Vagina (tissue), 2 donors: ENCODE data around the gene ABCC1. TPM values are rescaled to one million over a fixed set of nuclear protein-coding genes. Genes with fewer than 3 reads are reported as not detected.

Source experiments
- DNase-seq, 2 donors: peaks; one replicate each; pipeline ENCODE4 v3.0.0-alpha.2; 2017; ENCODE audit errors: extremely low spot score in 2 of 2
- H3K27ac ChIP-seq: fragments of 200-600 bp; sonication (generic); one replicate; pipeline ENCODE4 v1.5.1; 2019
- H3K27me3 ChIP-seq: fragments of 200-600 bp; sonication (generic); one replicate; pipeline ENCODE4 v1.5.1; 2019
- H3K36me3 ChIP-seq, 2 donors: fragments of 200-600 bp; sonication (generic); one replicate each; pipeline ENCODE4 v1.5.1; 2017 to 2019
- H3K4me1 ChIP-seq: fragments of 200-600 bp; sonication (generic); one replicate; pipeline ENCODE4 v1.5.1; 2019
- H3K4me3 ChIP-seq, 2 donors: fragments of 200-600 bp; sonication (generic); 1 replicate in 1 of 2; 2 replicates in 1 of 2; pipeline ENCODE4 v1.5.1; 2016 to 2019
- H3K9me3 ChIP-seq: fragments of 200-600 bp; sonication (generic); one replicate; pipeline ENCODE4 v1.5.1; 2019
- CTCF ChIP-seq, 3 experiments: fragments of 450-650 bp in 2 of 3; fragments of 200-600 bp in 1 of 3; sonication (generic) in 1 of 3; IDR thresholded peaks; one replicate each; pipeline ENCODE4 v1.5.1; 2017 to 2019; ENCODE audit warnings: antibody characterized with exemption in 3 of 3, mild to moderate bottlenecking in 2 of 3, moderate library complexity in 2 of 3
- POLR2A ChIP-seq, 2 donors: fragments of 450-650 bp; IDR thresholded peaks; one replicate each; pipeline ENCODE4 v1.6.1; 2017; ENCODE audit warnings: antibody characterized with exemption in 2 of 2, mild to moderate bottlenecking in 2 of 2, moderate library complexity in 2 of 2
- POLR2AphosphoS5 ChIP-seq, 2 donors: sonication (generic); formaldehyde crosslinking; IDR thresholded peaks; one replicate each; pipeline ENCODE4 v1.9.0; 2017; ENCODE audit warnings: antibody characterized with exemption in 2 of 2, mild to moderate bottlenecking in 2 of 2, low read depth in 1 of 2; ENCODE audit not compliant: insufficient read depth in 1 of 2
- intact Hi-C: fragments of 100-400 bp; cut with DNase I; formaldehyde crosslinking; loops from one replicate; pipeline ENCODE4 v1.15.1; 2023
- total RNA-seq: library from RNA; depleted of rRNA; stranded (reverse); fragments of >200 nt; gene quantifications from one replicate; pipeline ENCODE4 v1.2.3, GENCODE V29; 2016

ABCC1 gene
- total RNA-seq, 1 donor from 2014 or later = 47.9 TPM

- intact Hi-C loops = loop anchor here (5.0 kb wide), 1 partner anchor 68 kb away; no protein-coding TSS in a partner anchor
- TF ChIP-seq POLR2A (IDR thresholded peaks at IDR 0.05) (no peak), CTCF (IDR thresholded peaks at IDR 0.05) (no peak), POLR2AphosphoS5 (IDR thresholded peaks at IDR 0.05; ENCODE audit: insufficient read depth in 1 of 2, low read depth in 1 of 2) (no peak)
Measured at GRCh38 chr16:16020291-16020690, 70.9 kb downstream of the ABCC1 start.

GRCh38 chr16:16021020-16021419 is 71.6 kb downstream of the ABCC1 start:
- TF ChIP-seq POLR2AphosphoS5 (IDR thresholded peaks at IDR 0.05; ENCODE audit: insufficient read depth in 1 of 2, low read depth in 1 of 2) = no peak
- TF ChIP-seq POLR2A (IDR thresholded peaks at IDR 0.05) = no peak
- TF ChIP-seq CTCF (IDR thresholded peaks at IDR 0.05) = no peak
- H3K9me3 ChIP-seq = no peaks in the 10 kb centered on the region
- no peak overlapping the region for H3K4me3 ChIP-seq
- intact Hi-C loops = loop anchor here (5.0 kb wide), 1 partner anchor 69 kb away; no protein-coding TSS in a partner anchor
- peak overlapping the region; percentile 82 for H3K27ac ChIP-seq
- DNase-seq = no peak
- peaks cover 41% of the 10 kb centered on the region for H3K4me1 ChIP-seq
- peaks cover 0 to 10% of the 10 kb centered on the region in 2 donors for H3K36me3 ChIP-seq
- H3K27me3 ChIP-seq = no peaks in the 10 kb centered on the region

More at GRCh38 chr16:16020291-16020690, 70.9 kb downstream of the ABCC1 start:
- no peak for DNase-seq
- Histone ChIP-seq H3K9me3 (no peaks in the 10 kb centered on the region), H3K36me3 (peaks cover 0 to 10% of the 10 kb centered on the region in 2 donors), H3K27me3 (no peaks in the 10 kb centered on the region), H3K4me3 (no peak overlapping the region), H3K27ac (no peak overlapping the region), H3K4me1 (peaks cover 38% of the 10 kb centered on the region)

GRCh38 chr16:16021646-16021987 is 72.2 kb downstream of the ABCC1 start:
- intact Hi-C loops = loop anchor here (5.0 kb wide), 1 partner anchor 69 kb away; no protein-coding TSS in a partner anchor
- Histone ChIP-seq H3K9me3 (no peaks in the 10 kb centered on the region), H3K4me1 (peaks cover 45% of the 10 kb centered on the region), H3K36me3 (peaks cover 0 to 10% of the 10 kb centered on the region in 2 donors), H3K27ac (peak overlapping the region; percentile 82), H3K27me3 (no peaks in the 10 kb centered on the region), H3K4me3 (no peak overlapping the region)
- DNase-seq = no peak
- TF ChIP-seq POLR2AphosphoS5 (IDR thresholded peaks at IDR 0.05; ENCODE audit: insufficient read depth in 1 of 2, low read depth in 1 of 2) (no peak), CTCF (IDR thresholded peaks at IDR 0.05) (no peak), POLR2A (IDR thresholded peaks at IDR 0.05) (no peak)

- intact Hi-C loops = loop anchor here (5.0 kb wide), 1 partner anchor 70 kb away; no protein-coding TSS in a partner anchor
- DNase-seq = peak in 1 of 2 donors; percentile 94
- H3K27me3 ChIP-seq = no peaks in the 10 kb centered on the region
- peaks cover 45% of the 10 kb centered on the region for H3K4me1 ChIP-seq
- peaks cover 0 to 8% of the 10 kb centered on the region in 2 donors for H3K36me3 ChIP-seq
- H3K4me3 ChIP-seq = no peak overlapping the region
- peak; percentile 75 to 87 for TF ChIP-seq POLR2AphosphoS5 (IDR thresholded peaks at IDR 0.05; ENCODE audit: insufficient read depth in 1 of 2, low read depth in 1 of 2)
- no peak for TF ChIP-seq CTCF (IDR thresholded peaks at IDR 0.05)
- no peak for TF ChIP-seq POLR2A (IDR thresholded peaks at IDR 0.05)
- peak overlapping the region; percentile 82 for H3K27ac ChIP-seq
- H3K9me3 ChIP-seq = no peaks in the 10 kb centered on the region
Measured at GRCh38 chr16:16021988-16022682, 72.7 kb downstream of the ABCC1 start.

- Histone ChIP-seq H3K27ac (peak overlapping the region; percentile 82), H3K4me3 (no peak overlapping the region), H3K4me1 (peaks cover 45% of the 10 kb centered on the region), H3K9me3 (no peaks in the 10 kb centered on the region), H3K27me3 (no peaks in the 10 kb centered on the region), H3K36me3 (peaks cover 0 to 3% of the 10 kb centered on the region in 2 donors)
- TF ChIP-seq POLR2A (IDR thresholded peaks at IDR 0.05) (no peak), POLR2AphosphoS5 (IDR thresholded peaks at IDR 0.05; ENCODE audit: insufficient read depth in 1 of 2, low read depth in 1 of 2) (no peak), CTCF (IDR thresholded peaks at IDR 0.05) (no peak)
- no peak for DNase-seq
- intact Hi-C loops = loop anchor here (5.0 kb wide), 1 partner anchor 70 kb away; no protein-coding TSS in a partner anchor
Measured at GRCh38 chr16:16022683-16023064, 73.3 kb downstream of the ABCC1 start.
